Activated T-cell treated with anti-CD3 and anti-CD28 coated beads, Interleukin-2, amount 50 U/mL, for 48 hours (primary cell): Measurements from ENCODE around the gene ANTXR1.
"Not testable (repeated sequence)": the region's sequence is repeated elsewhere in the genome, so short reads cannot be mapped to it uniquely, and the experiment has no call there.

Experiments used
- DNase-seq, 2 experiments: peaks; one replicate each; pipeline ENCODE4 v3.0.0-alpha.2; 2020

The ANTXR1 gene

DNA sequence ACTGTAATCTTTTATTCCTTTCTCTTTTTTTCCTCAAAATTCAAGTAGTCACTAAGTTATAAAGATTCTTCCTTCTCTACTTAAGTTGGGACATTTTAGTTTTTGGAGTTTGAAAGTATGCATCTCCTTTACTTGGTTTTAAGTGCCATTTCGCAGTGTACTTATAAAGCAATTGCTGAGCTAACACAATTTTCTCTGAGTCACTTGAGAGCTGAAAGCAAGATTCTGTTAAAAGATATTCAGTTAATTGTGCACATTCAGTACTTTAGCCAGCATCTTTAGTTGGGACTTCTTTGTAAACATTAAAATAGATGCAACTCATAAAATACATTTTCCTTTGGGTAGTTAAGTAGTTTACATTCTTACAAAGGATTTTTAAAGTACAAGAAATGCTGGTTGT lies 238.0 kb downstream of the ANTXR1 start:
- DNase-seq, result no peak

DNA sequence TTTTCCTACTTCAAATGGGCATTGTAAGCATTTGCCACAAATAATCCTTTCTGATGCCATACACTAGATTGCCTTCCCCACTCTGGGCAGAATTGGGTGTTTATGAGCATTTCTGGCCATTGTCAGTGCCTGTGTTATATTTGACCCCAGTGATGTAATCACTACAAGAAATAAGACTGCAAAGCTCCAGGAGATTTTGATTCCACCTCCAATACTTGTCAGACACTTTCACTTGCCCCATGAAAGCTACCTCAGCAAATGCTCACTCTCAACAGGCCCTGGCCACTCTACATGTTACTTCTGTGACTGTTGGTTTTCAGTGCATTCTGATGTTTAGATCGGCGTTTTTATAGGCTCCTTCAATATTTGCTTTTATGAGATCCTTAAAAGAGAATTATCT lies 239.0 kb downstream of the ANTXR1 start:
- no peak for DNase-seq

DNA sequence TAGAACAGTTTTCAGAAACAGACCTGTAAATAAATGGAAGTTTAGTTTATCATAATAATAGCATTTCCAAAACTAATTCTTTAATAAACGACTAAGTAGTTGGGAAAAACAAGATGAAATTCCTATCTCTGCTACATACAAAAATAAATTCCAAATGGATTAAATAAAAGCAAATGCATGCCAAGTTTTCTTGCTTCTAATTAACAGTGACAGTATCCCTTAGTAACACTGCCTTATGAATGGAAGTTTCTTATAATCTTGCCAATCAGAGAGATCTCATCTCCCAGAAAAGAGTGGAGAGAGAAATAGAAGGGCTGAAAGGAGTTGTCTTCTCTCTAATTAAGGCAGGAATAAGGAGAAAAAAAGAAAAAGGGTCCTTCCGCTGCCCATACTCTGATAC lies 240.1 kb downstream of the ANTXR1 start:
- DNase-seq, result no peak

DNA sequence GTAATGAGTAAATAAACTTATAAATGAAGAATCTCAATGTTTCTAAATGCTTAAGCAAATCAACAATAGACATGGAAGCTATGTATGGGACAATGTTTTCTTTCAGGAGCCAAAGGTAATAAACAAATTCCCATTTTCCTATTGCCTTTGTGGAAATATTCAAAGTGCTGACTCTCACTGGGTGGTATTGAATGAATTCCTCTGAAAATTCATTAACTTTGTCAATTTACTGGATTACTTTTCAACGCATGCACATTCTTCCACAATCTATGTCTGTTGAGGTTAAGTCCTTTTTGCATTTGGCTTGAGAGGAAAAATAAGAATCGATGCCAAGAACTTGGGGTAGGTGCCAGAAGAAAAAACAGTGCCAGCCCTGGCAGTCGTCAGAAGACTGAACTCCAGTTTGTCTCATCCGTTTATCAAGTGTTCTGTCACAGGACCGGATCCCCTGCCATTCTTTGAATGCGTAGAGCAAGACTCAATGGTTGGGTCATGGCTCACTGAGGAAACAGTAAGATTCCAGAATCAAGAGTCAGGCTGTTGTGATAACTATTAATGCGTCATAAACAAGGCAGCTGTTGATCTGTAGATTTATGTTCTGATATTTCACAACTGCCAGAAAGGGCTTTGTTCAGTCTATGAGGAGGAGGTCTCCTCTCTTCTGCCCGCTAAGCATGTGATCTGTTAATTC lies 240.8 kb downstream of the ANTXR1 start:
- DNase-seq, result no peak

DNA sequence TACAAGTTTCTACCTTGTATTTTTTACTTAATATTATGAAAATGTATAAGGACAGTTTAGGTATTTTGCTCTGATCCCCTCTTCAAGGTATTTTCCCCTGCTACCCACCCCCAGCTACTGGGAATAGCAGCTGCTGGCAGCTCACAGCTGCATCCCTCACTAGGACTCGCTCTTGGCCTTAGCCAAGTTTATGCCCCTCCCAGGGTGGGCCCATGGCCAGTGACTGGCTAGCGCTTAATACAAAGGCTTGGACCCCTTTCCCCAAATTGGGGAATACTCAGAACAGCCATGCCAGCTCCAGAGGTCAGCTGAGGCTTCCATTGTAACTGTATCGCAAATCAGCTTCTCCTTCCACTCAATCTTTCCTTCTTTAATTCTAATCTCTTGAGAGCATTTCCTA lies 242.8 kb downstream of the ANTXR1 start:
- no peak for DNase-seq

DNA sequence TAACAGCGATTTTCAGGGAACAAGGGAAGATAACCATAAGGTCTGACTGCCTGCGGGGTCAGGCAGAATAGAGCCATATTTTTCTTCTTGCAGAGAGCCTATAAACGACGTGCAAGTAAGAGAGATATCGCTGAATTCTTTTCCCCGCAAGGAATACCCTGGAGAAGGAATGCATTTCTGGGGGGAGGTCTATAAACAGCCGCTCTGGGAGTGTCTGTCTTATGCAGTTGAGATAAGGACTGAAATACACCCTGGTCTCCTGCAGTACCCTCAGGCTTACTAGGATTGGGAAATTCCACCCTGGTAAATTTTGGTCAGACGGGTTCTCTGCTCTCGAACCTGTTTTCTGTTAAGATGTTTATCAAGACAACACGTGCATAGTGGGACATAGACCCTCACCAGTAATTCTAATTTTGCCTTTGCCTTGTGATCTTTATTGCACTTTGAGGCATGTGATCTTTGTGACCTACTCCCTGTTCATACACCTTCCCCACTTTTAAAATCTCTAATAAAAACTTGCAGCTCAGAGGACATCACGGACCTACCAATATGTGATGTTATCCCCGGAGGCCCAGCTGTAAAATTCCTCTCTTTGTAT lies 247.1 kb downstream of the ANTXR1 start:
- DNase-seq, result not testable (repeated sequence)

DNA sequence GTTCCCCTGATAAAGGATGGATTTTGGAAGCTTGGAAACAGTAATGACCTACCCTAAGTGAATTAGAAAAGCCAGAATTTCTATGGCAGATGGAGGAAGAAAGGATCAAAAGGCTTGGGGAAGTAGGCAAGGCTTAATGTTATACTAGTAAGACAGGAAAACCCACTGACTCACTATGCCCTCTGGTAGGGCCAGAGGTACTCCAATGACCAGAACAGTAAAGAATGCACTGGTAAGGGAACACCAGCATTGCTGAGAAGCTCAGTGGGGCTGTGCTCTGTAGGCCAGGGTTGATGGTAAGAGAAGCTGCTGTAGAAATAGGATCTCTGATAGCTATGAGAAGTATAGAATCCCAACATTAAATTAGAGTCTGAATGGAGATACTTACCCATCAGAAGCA lies 247.7 kb downstream of the ANTXR1 start:
- DNase-seq, result no peak

DNA sequence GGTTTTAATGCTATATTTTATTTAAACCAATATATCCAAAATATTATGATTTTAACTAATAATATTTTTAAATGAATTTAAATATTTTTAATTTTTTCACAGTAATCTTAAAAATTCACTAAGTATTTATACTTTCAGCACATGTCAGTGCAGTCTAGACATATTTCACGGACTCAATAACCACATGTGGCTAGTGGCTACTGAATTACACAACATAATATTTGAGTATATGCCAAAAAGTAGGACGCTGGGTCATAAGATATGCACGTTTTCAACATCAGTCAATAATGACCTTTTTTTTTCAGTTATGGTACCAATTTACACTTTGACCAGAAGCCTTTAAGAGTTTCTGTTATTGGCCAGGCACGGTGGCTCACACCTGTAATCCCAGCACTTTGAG lies 256.4 kb downstream of the ANTXR1 start:
- DNase-seq, result no peak

DNA sequence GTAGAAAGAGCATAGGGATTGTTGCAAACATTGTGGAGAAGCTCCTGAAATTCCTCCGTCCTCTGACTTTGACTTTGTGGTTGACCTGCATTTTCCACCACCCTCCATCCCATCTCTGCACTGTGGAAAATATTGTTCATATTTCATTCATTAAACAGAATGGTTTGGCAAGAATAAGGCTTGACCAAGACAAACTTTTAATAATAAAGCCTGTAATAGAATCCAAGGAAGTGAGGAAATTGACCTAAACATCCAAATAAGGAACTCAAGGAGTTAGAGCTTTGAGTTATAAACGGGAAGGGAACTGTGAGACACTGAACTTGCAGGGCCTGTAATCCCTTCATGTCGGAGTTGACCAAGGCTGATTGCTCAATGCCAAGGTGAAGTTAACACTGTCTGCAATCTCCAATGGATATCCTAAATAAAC lies 258.9 kb downstream of the ANTXR1 start:
- no peak for DNase-seq

DNA sequence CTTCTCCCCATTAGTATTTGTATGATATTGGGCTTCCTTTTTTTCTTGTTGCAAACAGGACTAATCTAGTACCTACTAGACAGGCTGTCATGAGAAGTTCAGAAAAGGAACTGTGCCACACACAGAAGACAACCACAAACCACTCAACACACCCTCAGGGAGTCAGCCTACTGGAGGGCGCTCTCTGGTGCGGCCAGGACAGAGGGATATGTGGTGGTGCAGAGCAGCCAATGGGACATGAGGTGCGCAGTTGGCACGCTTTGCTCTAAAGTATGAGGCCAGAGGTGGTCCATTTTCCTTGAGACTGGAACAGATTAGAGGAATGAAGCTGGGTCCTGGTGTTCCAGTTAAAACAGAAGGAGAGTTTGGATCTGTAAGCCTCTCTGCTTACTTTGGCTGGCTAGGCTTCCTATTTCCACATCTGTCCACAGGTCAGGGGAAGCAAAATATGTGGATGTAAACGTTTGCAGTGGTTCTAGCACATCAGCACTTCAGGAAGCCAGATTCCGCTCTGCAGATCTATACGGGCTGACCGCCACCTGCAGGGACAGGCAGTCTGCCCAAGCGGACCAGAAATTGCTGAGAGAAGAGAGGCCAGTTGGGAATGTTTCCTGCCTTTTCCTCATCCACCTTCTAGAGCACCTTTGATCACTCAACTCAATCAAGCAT lies 260.0 kb downstream of the ANTXR1 start:
- no peak for DNase-seq

DNA sequence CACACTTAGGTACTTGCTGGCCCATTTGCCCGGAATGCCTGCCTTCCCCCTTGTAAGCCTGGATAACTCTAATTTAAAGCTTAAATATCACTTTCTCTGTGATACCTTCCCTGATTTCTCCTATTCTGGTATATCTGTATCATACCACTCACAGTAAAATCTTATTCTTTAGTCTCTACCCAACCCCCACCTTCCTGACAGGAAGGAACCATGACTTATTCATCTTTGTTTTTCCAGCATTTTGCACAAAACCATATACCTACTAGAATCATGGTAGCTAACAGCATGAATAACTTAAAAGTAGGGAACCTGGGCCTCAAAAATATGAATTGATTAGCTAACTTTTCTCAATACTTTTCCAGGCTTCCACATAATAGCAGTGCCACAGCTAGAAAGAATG lies 262.5 kb downstream of the ANTXR1 start:
- DNase-seq, result no peak

DNA sequence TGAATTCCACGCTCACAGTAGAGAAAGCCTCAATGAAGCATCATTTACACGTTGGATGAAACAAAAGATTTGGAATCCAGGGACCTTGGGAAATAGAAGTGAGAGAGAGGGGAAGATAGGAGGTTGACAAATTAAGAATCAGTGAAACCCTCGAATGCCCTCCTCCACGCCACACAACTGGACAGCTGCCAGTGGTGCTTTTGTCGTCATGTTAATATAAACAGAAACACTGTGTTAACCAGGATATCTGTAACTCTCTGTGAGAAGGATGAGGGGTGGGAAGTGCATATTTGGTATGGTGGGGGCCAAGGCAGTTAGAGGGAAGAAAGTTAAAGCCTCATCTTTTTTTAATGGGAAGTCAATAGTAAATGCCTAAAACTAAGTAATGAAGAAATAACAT lies 265.4 kb downstream of the ANTXR1 start:
- no peak for DNase-seq

DNA sequence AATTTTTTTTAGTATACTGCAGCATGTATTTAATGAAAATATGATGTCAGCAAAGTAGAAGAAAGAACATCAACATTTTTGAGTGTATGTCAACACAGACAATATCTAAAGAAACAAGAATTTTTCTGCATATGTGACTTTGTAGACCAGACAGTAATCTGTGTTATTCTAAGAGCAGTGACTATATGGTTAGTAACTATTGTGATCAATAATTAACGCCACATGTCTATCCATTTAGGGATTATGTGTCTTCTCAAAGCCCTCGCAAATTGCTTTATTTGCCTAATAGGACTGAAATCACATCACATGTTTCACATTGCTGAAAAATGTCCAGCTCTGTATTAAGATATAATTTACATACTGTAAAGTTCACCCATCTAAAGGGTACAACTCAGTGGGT lies 266.2 kb downstream of the ANTXR1 start:
- no peak for DNase-seq

DNA sequence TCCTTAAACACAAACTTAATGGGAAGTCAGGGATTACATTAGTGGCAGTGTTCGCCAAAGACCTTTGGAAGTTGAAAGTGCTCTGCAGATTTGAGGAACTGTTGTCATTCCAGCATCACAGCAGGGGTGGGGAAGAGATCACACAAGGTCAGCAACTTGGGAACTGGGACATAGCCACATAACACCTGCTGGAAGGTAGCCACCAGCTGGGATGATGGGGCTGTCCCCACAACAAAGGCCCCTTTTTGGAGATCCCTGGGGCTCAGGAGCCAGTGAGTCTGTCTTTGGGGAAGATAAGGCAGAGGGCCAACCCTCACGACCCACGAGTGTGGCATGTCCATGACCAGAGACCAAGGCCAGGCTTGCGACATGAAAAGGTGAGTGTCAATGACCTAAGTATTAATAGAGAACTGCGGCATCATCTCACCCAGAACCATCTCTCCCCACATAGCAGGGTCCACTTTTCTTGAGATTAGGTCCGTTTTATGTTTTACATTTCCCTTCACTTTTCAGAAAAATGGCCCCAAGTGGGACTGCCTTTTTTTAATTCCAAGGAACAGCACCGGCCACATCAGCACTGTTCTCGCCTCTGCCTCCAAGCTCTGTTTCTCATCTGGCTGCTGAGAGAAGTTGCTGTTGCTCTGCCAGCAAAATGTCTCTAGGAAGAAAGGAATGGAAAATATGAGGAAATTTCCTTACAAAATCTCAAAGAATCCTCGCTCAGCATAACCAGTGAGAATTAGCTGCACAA lies 267.1 kb downstream of the ANTXR1 start:
- DNase-seq, result no peak

DNA sequence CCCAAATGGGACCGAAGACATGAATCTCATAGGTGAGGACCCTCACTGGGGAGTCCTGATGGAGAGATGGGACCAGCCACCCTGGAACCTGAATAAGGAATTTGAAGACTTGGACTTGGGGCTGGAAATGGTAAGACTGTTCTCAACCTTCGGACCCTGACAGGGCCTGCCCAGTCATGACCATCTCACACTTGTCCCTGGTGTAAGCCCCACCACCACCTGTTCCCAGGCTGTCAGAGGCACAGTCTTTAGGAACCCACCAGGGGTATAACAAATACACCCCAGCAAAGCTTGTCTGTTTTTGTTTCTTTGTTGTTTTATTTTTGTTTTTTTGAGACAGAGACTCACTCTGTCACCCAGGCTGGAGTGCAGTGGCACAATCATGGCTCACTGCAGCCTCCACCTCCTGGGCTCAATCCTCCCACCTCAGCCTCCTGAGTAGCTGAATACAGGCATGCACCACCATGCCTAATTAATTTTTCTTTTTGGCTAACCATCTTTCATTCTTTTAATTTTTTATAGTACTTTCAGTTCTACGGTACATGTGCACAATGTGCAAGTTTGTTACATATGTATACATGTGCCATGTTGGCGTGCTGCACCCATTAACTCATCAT lies 267.9 kb downstream of the ANTXR1 start:
- DNase-seq, result no peak

DNA sequence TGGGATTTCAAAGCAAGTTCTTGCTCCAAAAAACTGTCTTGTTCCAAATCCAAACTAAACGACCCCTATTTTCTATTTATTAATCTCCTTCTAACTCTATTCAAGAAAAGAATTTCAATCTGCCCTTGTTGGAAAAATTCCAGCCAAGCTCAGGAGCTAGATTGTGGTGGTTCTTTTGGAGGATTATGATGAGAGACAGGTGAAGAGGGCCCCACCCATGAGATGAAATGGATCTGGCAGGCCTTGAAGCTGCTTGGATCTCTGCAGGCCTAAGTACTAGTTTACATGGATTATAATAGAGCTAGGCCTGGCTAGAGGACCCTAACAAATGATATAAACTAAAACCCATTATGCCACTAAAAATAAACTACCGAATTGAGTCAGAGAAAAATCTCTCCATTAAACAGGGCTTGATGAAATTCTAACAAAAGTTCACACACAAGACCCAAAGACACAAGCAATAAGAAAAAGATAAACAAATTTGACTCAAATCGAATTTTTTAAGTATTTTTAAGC lies 272.5 kb downstream of the ANTXR1 start:
- no peak for DNase-seq

DNA sequence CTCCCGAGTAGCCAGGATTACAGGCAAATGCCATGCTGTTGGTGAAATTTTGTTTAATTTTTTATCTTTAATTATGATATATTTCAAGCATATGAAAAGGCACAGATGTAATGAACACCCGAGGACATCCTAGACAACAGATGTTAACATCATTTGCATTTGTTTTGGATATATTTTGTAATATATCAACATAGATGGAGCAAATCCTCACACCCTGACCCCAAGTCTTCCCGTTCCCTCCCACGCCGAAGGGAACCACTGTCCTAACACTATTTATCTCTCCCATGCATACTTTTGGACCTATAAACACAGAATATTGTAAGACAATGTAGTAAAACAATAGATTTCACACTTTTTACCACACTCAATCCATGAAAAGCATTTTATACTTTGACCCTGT lies 274.6 kb downstream of the ANTXR1 start:
- no peak for DNase-seq

DNA sequence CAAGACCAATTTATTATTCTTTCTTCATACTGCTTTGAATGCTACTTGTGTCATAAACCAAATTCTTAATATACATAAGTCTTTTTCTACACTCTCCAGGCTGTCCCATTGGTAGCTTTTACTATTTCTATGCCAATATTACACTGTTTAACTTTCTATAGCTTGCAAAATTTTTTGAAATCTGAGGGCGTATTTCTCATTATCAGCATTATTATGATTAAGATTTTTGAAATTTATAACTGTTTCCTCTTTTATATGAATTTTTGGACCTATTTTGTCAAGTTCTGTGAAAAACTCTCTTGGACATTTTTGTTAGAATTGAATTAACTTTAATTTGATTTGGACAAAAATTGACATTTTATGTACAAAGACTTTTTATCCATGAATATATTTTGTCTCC lies 275.4 kb downstream of the ANTXR1 start:
- no peak for DNase-seq

DNA sequence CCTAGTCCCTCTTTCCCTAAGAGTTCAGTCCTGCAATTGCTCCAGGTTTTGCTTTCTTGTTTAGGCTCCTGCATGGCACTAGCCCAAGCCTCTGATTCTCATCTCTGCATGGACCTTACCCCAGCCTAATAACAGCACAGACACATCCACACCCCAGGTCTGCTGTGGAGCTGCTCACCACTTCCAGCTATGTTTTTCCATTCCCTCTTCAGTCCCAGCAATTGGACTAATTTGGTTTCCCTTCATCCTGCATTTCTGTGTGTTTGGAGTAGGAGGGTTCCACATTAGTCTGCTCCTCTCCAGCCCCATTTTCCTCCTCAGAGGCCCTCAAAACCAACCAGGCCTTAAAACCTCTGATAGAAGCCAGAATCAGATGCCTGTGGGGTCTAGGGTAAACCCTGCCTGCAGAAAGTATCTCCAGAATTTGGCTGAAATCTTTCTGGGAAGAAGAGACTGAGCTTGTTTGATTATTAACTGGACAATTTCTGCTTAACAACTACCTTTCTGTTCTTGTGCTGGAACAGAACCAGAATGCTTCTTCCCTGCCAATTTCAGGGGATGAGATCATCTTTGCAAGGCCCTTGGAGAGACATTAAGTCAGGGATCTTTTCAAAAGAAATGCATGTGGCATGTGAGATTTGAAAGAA lies 278.1 kb downstream of the ANTXR1 start:
- no peak for DNase-seq

DNA sequence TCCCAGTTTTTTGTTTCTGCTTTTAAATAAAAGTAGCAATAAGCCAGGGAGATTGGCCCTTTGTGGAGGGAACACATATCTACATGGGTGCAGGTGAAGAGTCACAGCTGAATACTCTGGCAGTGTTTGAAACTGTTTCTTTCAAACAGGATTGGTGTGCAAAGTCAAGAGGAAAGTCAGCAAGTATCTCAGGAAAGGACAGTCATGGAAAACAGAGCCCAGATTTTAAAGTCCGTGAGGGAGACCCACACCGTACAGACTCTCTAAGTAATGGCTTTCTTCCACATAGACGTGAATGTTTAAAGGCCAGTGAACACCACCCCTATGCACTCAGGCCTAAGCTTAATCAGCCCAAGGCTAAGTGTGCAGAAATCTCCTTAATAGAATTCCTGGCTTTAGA lies 278.7 kb downstream of the ANTXR1 start:
- no peak for DNase-seq

DNA sequence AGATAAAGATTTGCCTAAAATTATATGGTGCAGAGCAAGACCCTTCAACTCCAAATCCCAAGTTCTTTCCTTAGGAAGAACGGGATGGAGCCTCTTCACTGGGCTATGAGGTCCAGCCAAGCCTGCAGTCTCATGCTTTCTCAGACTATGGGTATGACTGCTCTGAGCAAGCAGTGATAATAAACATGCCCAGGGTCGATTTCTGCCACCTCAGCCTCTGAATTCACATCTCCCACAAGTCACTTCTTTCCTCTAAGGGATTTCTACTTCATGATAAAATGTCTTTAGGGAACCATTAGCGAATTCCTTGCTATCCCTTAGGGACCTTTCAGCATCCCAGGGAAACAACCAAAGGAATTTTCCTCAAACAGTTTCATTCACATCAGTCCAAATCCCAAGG lies 279.3 kb downstream of the ANTXR1 start:
- DNase-seq, result no peak

DNA sequence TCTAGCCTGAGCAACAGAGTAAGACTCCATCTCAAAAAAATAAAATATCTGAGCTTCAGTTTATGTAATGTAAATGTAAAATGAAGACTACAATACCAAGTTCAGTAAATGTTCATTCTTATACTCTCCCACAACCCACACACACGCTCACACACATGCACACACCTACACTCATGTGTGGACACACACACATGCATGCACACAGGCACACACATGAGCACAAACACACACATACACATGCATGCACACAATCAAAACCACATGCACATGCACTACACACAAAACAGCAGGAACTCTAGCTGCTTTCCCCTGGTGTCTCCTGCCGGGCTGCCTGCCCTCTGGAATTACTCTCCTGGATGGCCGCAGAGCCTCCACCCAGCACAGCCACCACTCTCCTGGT lies 283.4 kb downstream of the ANTXR1 start:
- DNase-seq, result no peak

DNA sequence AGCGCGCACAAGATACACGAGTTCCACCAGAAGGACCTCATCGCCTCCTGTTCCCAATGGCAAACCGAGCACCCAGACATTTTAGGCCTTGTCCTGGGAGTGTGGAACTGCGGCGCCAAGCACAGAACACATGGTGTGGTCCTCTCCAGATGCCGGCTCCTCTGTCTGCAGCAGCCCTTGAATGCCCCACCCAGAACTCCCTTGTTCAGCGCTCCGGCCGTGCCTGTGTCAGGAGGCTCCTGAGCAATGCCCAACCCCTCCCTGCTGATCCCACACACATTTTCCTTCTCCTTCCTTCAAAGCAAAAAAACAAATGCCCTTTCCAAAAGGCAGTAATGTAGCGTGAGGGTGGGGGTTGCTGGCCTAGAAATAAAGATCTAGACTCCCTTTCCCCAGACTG lies 284.2 kb downstream of the ANTXR1 start:
- DNase-seq, result no peak
